GM18861 (cell line): ENCODE measurements around the gene NPEPPS.

Experiments used
- ATAC-seq: cut with Tn5 transposase; IDR thresholded peaks from one replicate; pipeline ENCODE4 v1.9.1; 2021; ENCODE audit not compliant: unreplicated experiment

Gene NPEPPS

DNA sequence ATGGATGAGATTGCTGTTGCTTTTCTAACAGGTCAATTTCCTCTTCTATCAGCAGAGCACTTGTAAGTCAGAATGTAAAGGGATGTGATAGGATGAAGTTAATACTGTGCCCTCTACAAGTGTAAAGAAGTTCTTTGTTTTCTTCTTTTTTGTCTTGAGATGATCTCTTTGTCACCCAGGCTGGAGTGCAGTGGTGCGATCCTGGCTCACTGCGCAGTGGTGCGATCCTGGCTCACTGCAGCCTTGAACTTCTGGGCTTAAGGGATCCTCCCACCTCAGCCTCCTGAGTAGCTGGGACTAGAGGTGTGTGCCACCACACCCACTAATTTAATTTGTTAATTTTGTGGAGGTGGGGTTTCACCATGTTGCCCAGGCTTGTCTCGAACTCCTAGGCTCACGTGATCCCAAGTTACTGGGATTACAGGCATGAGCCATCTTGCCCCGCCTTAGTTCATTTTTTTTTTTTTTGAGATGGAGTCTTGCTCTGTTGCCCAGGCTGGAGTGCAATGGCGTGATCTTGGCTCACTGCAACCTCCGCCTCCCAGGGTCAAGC lies 97.2 kb downstream of the NPEPPS start:
- ATAC-seq: no peak

- no peak for ATAC-seq
Measured at GRCh38 chr17:47629826-47630225, 98.9 kb downstream of the NPEPPS start.

GRCh38 chr17:47630614-47631013 lies 99.7 kb downstream of the NPEPPS start:
- ATAC-seq: no peak

DNA sequence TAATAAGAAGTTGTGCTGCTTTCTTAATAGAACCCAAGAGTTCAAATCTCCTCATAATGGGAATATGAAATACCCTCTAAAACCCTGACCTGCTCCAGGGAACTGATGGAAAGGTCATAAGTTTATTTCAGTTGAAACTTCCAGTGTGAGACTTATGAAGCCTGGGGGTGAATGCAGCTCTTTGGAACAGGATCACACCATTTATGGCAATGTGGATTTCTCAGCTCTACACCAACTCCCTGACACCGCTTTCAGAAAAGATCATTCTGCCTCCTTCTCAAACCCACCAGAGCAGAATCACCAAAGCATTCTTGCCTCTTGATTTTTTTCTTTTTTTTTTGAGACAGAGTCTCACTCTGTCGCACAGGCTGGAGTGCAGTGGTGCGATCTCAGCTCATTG lies 102.1 kb downstream of the NPEPPS start:
- no peak for ATAC-seq

DNA sequence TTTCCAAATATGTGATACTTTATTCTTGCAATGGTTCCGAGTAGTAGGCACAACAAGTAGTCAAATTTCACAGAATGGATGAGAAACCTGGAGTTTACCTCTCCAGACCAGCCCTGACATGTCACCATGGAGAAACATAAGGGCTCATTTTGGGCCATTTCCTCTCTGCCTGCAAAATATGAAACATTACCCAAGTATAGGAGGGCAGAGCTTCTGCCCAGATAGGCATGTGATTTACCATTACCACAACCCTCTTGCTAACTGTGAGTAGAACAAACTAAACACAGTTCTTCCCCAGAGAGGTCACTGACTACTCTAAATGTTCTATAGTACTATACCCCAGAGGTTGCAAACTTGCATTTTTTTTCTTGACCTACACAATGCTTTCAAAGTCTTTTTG lies 103.1 kb downstream of the NPEPPS start:
- no peak for ATAC-seq

- ATAC-seq: no peak
Measured at GRCh38 chr17:47634870-47635269, 104.0 kb downstream of the NPEPPS start.

DNA sequence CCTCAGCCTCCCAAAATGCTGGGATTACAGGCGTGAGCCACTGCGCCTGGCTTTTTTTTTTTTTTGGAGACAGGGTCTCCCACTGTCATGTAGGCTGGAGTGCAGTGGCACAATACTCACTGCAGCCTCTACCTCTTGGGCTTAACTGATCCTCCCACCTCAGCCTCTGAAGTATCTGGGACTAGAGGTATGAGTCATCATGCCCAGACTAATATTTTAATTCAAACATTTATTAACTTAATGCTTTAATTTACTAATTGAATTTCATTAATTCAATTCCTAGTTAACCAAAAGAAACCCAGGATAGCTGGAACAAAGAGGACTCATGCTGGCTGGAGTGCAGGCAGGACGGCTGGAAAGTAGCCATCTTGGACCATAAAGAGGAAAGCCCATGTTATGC lies 104.8 kb downstream of the NPEPPS start:
- no peak for ATAC-seq

DNA sequence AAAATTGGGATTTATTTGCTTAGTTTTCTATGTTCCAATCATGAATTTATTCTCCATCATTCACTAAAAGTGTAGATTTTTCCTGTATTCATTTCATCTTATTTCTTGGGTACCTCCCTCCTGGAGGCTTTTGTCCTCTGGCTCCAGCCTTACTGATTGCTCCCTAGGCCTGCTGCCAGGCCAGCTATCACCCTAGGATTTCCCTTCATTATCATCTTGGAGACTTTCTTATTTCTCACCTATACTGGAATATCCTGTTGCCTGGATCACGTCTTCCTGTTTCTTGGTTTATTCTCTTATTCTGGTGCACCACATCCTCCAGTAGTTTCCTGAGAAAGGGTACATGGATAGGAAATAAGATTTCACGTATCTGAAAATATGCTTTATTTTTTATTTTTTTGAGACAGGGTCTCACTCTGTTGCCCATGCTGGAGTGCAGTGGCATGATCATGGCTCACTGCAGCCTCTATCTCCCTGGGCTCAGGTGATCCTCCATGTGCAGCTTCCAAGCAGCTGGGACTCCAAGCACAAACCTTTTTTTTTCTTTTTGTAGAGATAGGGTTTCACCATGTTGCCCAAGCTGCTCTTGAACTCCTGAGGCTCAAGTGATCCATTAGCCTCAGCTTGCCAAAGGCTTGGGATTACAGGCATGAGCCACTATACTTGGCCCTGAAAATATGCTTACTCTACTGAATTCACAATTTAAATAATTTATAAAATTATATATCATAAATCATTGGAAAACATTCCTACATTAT lies 105.5 kb downstream of the NPEPPS start:
- no peak for ATAC-seq

DNA sequence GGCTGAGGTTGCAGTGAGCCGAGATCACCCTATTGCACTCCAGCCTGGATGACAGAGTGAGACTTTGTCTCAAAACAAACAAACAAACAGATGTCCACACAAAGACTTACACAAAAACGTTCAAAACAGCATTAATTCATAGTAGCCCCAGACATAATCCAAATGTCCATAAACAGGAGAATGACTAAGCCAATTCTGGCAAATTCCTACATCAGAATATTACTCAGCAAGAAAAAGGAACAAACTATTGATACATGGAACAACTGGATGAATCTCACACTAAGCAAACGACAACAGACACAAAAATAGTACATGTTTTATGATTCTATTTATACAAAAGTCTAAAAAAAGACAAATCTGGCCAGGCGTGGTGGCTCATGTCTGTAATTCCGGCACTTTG lies 108.0 kb downstream of the NPEPPS start:
- no peak for ATAC-seq

GRCh38 chr17:47640076-47640475 lies 109.2 kb downstream of the NPEPPS start:
- no peak for ATAC-seq

GRCh38 chr17:47641202-47641601 lies 110.3 kb downstream of the NPEPPS start:
- ATAC-seq: no peak

GRCh38 chr17:47643116-47643515 lies 112.2 kb downstream of the NPEPPS start:
- no peak for ATAC-seq

- no peak for ATAC-seq
Measured at GRCh38 chr17:47644324-47644723, 113.4 kb downstream of the NPEPPS start.

- ATAC-seq: peak; percentile 69
Measured at GRCh38 chr17:47649153-47649971, 118.5 kb downstream of the NPEPPS start, which contains the start of gene KPNB1. Gene KPNB1 (plus strand): TSS chr17:47649919. CDS start chr17:47650245, 326 bp downstream.

DNA sequence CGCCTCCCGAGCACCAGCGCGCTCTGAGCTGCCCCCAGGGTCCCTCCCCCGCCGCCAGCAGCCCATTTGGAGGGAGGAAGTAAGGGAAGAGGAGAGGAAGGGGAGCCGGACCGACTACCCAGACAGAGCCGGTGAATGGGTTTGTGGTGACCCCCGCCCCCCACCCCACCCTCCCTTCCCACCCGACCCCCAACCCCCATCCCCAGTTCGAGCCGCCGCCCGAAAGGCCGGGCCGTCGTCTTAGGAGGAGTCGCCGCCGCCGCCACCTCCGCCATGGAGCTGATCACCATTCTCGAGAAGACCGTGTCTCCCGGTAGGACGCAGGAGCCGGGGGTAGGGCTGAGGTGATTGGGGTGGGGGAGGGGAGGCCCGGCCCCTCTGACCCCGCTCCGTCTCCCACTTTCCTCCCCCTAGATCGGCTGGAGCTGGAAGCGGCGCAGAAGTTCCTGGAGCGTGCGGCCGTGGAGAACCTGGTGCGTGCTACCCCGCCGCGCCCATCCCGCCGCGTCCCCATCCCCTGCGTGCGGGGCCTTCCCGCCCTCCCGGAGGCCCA lies 119.1 kb downstream of the NPEPPS start:
- ATAC-seq: no peak

DNA sequence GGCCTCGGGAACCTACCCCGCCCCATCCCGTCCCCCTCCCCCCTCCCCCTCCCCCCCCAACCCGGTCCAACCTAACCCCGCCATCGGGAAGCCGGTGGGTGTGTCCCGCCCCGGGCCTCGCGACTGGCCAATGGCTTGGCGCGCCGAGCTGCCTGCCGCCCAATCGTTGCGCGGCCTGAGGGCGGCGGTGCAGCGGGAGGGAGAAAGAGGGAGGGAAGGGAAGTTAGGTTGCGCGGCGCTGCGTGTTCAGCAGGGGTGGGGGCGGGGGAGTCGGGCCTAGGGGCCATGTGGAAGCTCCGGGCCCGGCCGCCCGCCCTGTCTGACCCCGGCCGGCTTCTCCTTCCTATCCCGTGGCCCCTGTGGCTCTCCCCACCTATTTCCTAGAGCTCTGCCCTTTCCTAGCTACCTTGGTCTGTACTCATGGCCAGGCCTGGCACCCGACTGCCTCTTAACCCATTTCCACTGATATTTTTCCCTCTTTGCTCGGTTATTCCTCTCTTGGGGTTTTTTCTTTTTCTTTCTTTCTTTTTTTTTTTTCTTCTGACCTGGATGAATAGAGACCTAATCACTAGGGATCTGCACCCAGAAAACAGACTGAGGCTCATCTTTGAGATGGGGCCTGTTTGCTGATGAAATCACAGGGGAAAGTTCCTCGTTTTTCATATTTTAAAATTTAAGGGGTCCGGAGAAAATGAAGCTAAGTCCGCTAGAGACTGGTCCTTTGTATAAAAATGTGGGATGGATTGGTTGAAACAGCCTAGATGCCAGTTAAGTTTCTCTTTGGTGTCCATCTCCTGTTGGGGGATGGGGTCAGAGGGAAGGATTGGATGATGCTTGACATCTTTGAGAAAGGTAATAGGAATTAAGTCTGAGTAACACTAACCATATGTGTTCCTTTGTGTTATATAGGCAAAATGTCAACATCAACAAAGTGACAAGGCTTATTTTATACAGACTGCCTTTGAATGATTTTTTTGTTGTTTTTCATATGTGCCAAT lies 119.9 kb downstream of the NPEPPS start:
- peak; percentile 39 for ATAC-seq

GRCh38 chr17:47651704-47652103 lies 120.8 kb downstream of the NPEPPS start:
- ATAC-seq: no peak

- ATAC-seq: no peak
Measured at GRCh38 chr17:47652570-47652969, 121.7 kb downstream of the NPEPPS start.

DNA sequence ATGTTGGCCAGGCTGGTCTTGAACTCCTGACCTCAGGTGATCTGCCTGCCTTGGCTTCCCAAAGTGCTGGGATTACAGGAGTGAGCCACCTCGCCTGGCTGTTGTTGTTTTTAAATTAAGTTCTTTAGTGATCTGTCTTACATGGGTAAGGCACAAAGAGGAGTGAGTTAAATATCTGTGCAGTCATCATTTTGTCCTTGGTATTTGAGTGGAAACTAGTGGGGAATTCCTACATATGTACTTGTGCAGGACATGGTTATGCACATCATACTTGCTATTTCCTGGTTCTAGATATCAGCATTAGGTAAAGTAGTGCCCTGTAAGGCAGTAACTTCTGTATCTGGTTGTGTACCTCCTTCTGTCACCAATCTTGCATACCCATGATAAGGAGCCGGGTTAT lies 122.5 kb downstream of the NPEPPS start:
- ATAC-seq: no peak

- no peak for ATAC-seq
Measured at GRCh38 chr17:47654991-47655390, 124.1 kb downstream of the NPEPPS start.
